Ascending aorta (tissue), 2 donors: ENCODE data around the gene ADGRV1. TPM values are rescaled to one million over a fixed set of nuclear protein-coding genes. Genes with fewer than 3 reads are reported as not detected.
"Not testable (repeated sequence)": the region's sequence is repeated elsewhere in the genome, so short reads cannot be mapped to it uniquely, and the experiment has no call there.

Experiments used
- DNase-seq, 2 donors: peaks; one replicate each; pipeline ENCODE4 v3.0.0-alpha.2; 2019; ENCODE audit warnings: low spot score in 2 of 2
- H3K27ac ChIP-seq, 2 donors: fragments of 200-600 bp; sonication (generic); one replicate each; pipeline ENCODE4 v1.5.1; 2016 to 2017; ENCODE audit warnings: mild to moderate bottlenecking in 1 of 2
- H3K27me3 ChIP-seq: fragments of 200-600 bp; sonication (generic); one replicate; pipeline ENCODE4 v1.5.1; 2017
- H3K36me3 ChIP-seq, 2 donors: fragments of 200-600 bp; sonication (generic); one replicate each; pipeline ENCODE4 v1.5.1; 2016
- H3K4me1 ChIP-seq, 2 donors: fragments of 200-600 bp; sonication (generic); one replicate each; pipeline ENCODE4 v1.5.1; 2016 to 2017; ENCODE audit warnings: mild to moderate bottlenecking in 1 of 2
- H3K4me3 ChIP-seq, 2 donors: fragments of 200-600 bp; sonication (generic); one replicate each; pipeline ENCODE4 v1.5.1; 2016 to 2017; ENCODE audit warnings: mild to moderate bottlenecking in 1 of 2
- H3K9me3 ChIP-seq, 2 donors: fragments of 200-600 bp; sonication (generic); one replicate each; pipeline ENCODE4 v1.5.1; 2016
- intact Hi-C: fragments of 100-400 bp; cut with DNase I; formaldehyde crosslinking; loops from one replicate; pipeline ENCODE4 v1.15.1; 2023
- total RNA-seq: library from RNA; depleted of rRNA; stranded (reverse); fragments of >200 nt; gene quantifications from one replicate; pipeline ENCODE4 v1.1.0, GENCODE V29; 2016
- TF ChIP-seq, protein P1 (sequence below), 3 experiments: fragments of 200-600 bp in 2 of 3; fragments of 450-650 bp in 1 of 3; sonication (generic) in 2 of 3; IDR thresholded peaks; one replicate each; pipeline ENCODE4 v1.5.1; 2016 to 2019; ENCODE audit warnings: antibody characterized with exemption in 3 of 3, mild to moderate bottlenecking in 1 of 3, moderate library complexity in 1 of 3

Gene ADGRV1
- total RNA-seq, 1 donor from 2014 or later = 6.9 TPM

DNA sequence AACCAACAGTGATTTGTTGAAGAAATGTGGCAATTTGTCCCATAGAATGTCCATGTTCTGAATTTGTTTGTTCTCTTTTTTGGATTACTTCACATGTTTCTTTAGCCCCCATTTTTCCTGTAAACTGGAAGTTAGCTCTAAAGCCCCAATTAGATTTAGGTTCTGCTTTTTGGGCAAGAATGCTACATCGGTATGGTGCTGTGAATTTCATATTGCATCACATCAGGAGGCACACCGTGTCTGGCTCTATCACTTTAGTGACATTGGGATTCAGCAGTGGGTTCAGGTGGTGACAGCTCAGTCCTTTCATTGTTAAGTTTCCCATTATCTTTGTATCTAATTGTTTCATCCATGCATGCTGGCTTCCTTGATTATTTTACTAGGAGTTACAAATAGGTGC is 27.9 kb downstream of the ADGRV1 start:
- no peaks in the 10 kb centered on the region for H3K27me3 ChIP-seq
- TF ChIP-seq, protein P1, sequence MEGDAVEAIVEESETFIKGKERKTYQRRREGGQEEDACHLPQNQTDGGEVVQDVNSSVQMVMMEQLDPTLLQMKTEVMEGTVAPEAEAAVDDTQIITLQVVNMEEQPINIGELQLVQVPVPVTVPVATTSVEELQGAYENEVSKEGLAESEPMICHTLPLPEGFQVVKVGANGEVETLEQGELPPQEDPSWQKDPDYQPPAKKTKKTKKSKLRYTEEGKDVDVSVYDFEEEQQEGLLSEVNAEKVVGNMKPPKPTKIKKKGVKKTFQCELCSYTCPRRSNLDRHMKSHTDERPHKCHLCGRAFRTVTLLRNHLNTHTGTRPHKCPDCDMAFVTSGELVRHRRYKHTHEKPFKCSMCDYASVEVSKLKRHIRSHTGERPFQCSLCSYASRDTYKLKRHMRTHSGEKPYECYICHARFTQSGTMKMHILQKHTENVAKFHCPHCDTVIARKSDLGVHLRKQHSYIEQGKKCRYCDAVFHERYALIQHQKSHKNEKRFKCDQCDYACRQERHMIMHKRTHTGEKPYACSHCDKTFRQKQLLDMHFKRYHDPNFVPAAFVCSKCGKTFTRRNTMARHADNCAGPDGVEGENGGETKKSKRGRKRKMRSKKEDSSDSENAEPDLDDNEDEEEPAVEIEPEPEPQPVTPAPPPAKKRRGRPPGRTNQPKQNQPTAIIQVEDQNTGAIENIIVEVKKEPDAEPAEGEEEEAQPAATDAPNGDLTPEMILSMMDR (IDR thresholded peaks at IDR 0.05) = no peak
- no peaks in the 10 kb centered on the region for H3K4me1 ChIP-seq
- H3K9me3 ChIP-seq = no peaks in the 10 kb centered on the region
- DNase-seq = no peak
- no peaks in the 10 kb centered on the region for H3K36me3 ChIP-seq
- no peak overlapping the region for H3K27ac ChIP-seq
- no peak overlapping the region for H3K4me3 ChIP-seq
- intact Hi-C loops = no loop called here

DNA sequence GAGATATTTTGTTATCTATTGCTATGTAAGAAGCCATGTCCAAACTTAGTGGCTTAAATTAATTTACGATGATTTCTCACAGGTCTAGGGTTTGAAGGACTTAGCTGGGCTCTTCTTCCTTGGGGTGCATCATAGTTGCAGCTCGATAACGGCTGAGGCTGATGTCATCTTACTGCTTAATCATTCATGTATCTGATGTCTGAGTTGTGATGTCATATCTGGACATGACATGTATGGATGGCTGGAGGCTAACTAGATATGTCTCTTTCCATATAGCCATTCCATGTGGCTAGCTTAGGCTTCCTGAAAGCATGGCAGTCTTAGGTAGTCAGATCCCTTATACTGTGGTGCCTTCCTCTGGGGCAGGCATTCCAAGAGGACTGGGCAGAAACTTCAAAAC is 31.6 kb downstream of the ADGRV1 start:
- no peaks in the 10 kb centered on the region for H3K4me1 ChIP-seq
- H3K27me3 ChIP-seq = no peaks in the 10 kb centered on the region
- TF ChIP-seq, protein P1 (IDR thresholded peaks at IDR 0.05) = no peak
- H3K36me3 ChIP-seq = no peaks in the 10 kb centered on the region
- intact Hi-C loops = no loop called here
- DNase-seq = no peak
- H3K27ac ChIP-seq = no peak overlapping the region
- no peaks in the 10 kb centered on the region for H3K9me3 ChIP-seq
- no peak overlapping the region for H3K4me3 ChIP-seq

DNA sequence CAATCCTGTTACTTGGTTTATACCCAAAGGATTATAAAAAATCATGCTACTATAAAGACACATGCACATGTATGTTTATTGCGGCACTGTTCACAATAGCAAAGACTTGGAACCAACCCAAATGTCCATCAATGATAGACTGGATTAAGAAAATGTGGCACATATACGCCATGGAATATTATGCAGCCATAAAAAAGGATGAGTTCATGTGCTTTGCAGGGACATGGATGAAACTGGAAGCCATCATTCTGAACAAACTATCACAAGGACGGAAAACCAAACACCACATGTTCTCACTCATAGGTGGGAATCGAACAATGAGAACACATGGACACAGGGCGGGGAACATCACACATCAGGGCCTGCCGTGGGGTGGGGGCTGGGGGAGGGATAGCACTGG is 34.5 kb downstream of the ADGRV1 start:
- H3K4me3 ChIP-seq, DNase-seq, H3K27ac ChIP-seq, intact Hi-C loops, H3K9me3 ChIP-seq, H3K4me1 ChIP-seq, H3K27me3 ChIP-seq, H3K36me3 ChIP-seq: not testable (repeated sequence)

DNA sequence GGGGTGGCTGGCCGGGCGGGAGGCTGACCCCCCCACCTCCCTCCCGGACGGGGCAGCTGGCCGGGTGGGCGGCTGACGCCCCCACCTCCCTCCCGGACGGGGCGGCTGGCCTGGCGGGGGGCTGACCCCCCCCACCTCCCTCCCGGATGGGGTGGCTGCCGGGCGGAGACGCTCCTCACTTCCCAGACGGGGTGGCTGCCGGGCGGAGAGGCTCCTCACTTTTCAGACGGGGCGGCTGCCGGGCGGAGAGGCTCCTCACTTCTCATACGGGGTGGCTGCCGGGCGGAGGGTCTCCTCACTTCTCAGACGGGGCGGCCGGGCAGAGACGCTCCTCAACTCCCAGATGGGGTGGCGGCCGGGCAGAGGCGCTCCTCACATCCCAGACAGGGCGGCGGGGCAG is 37.2 kb downstream of the ADGRV1 start:
- intact Hi-C loops, DNase-seq, H3K36me3 ChIP-seq, H3K4me1 ChIP-seq, H3K27ac ChIP-seq, H3K9me3 ChIP-seq, H3K27me3 ChIP-seq, H3K4me3 ChIP-seq: not testable (repeated sequence)

DNA sequence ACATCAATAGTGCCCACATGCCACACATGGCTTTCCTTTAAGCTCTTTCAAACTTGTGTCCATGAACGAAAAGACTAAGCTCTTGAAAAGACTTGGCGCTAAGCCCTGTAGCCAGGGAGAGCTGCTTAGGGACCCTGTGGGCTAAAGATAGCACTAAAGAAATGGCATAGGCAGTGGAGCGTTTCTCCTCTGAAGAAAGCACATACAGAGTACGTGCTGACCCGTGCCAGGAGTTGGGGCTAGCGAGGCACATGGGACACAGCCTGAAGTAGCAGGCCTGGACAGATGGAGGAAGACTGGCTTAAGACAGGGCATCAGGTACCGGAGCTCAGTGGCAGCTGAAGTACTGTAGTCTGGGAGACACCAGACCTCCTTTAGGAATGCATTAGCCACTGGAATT is 39.7 kb downstream of the ADGRV1 start:
- DNase-seq = no peak
- no peak overlapping the region for H3K4me3 ChIP-seq
- no peaks in the 10 kb centered on the region for H3K4me1 ChIP-seq
- H3K27ac ChIP-seq = no peak overlapping the region
- H3K9me3 ChIP-seq = no peaks in the 10 kb centered on the region
- intact Hi-C loops = no loop called here
- TF ChIP-seq, protein P1 (IDR thresholded peaks at IDR 0.05) = no peak
- H3K27me3 ChIP-seq = no peaks in the 10 kb centered on the region
- no peaks in the 10 kb centered on the region for H3K36me3 ChIP-seq

DNA sequence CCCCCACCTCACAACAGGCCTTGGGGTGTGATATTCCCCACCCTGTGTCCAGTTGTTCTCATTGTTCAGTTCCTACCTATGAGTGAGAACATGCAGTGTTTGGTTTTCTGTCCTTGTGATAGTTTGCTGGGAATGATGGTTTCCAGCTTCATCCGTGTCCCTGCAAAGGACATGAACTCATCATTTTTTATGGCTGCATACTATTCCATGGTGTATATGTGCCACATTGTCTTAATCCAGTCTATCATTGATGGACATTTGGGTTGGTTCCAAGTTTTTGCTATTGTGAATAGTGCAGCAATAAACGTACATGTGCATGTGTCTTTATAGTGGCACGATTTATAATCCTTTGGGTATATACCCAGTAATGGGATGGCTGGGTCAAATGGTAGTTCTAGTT is 41.7 kb downstream of the ADGRV1 start:
- H3K4me3 ChIP-seq, H3K9me3 ChIP-seq, H3K4me1 ChIP-seq, intact Hi-C loops, H3K27me3 ChIP-seq, DNase-seq, H3K36me3 ChIP-seq, H3K27ac ChIP-seq: not testable (repeated sequence)

DNA sequence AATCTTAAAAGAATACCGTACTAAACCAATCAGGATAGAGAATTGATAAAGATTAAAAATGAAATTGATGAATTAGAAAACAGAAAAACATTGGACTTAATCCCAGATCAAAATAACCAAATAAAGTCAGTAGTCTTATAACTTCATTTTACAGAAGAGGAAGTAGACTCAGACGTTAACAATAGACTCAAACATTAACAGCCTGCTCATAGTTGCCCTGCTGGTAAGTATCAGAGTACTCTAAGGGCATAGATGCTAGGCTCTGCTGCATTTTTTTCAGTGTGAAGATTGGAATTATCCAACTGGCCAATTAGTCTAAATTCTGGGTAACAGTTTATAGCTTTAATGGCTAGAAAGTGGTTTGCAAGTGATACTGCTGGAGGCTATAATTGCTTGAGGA is 42.9 kb downstream of the ADGRV1 start:
- TF ChIP-seq, protein P1 (IDR thresholded peaks at IDR 0.05) = no peak
- Histone ChIP-seq H3K4me1 (no peaks in the 10 kb centered on the region), H3K27ac (no peak overlapping the region), H3K9me3 (no peaks in the 10 kb centered on the region), H3K4me3 (no peak overlapping the region), H3K27me3 (no peaks in the 10 kb centered on the region), H3K36me3 (no peaks in the 10 kb centered on the region)
- intact Hi-C loops = no loop called here
- no peak for DNase-seq
